K562 (cell line): ENCODE results near the gene C10orf105. TPM values are rescaled to one million over a fixed set of nuclear protein-coding genes. Genes with fewer than 3 reads are reported as not detected.

Experiments used
- ARHGAP35 ChIP-seq: fragments of 450-650 bp; IDR thresholded peaks from 2 replicates; pipeline ENCODE4 v1.6.1; 2018; ENCODE audit not compliant: partially characterized antibody
- CCAR2 ChIP-seq: fragments of 200-400 bp; formaldehyde crosslinking; IDR thresholded peaks from 2 replicates; pipeline ENCODE4 v1.6.1; 2017; ENCODE audit warnings: mild to moderate bottlenecking, low read depth, low read length
- CGGBP1 ChIP-seq: fragments of 250-450 bp; sonication (Bioruptor Pico); IDR thresholded peaks from 2 replicates; pipeline ENCODE4 v1.9.0; 2021; ENCODE audit warnings: mild to moderate bottlenecking
- CREB1 ChIP-seq, 2 experiments: sonication (generic) in 1 of 2; formaldehyde crosslinking in 1 of 2; IDR thresholded peaks; 2 replicates each; pipeline versions ENCODE4 v1.6.1 to v1.8.0; 2012 to 2022; ENCODE audit warnings: inconsistent platforms in 1 of 2, mild to moderate bottlenecking in 1 of 2, missing genetic modification reagents in 1 of 2, moderate library complexity in 1 of 2
- CREB3 ChIP-seq: fragments of 450-650 bp; conservative IDR thresholded peaks from 2 replicates; pipeline ENCODE4 v1.6.1; 2016; ENCODE audit warnings: missing genetic modification characterization, low read depth, mild to moderate bottlenecking, missing compliant biosample characterization, moderate library complexity
- CUX1 ChIP-seq: fragments of 200-800 bp; sonication (Bioruptor generic); IDR thresholded peaks from 2 replicates; pipeline ENCODE4 v1.6.1; 2016; ENCODE audit warnings: missing genetic modification characterization, missing compliant biosample characterization
- ETS1 ChIP-seq: conservative IDR thresholded peaks from 2 replicates; pipeline ENCODE4 v1.6.1; 2011; ENCODE audit warnings: low read depth, mild to moderate bottlenecking, low read length; ENCODE audit not compliant: control insufficient read depth
- HBP1 ChIP-seq: fragments of 450-650 bp; formaldehyde crosslinking; IDR thresholded peaks from 2 replicates; pipeline ENCODE4 v1.4.0; 2022; ENCODE audit warnings: missing genetic modification characterization
- HSF4 ChIP-seq: fragments of 250-450 bp; sonication (Bioruptor Pico); IDR thresholded peaks from 2 replicates; pipeline ENCODE4 v2.1.2; 2022; ENCODE audit warnings: mild to moderate bottlenecking, moderate library complexity, borderline replicate concordance
- MEF2D ChIP-seq: conservative IDR thresholded peaks from 2 replicates; pipeline ENCODE4 v1.6.1; 2016; ENCODE audit warnings: low read depth, missing genetic modification characterization, missing compliant biosample characterization
- NBN ChIP-seq: fragments of 450-650 bp; IDR thresholded peaks from 2 replicates; pipeline ENCODE4 v1.6.1; 2016; ENCODE audit warnings: low read depth, mild to moderate bottlenecking
- PML ChIP-seq: IDR thresholded peaks from 2 replicates; pipeline ENCODE4 v1.6.1; 2012; ENCODE audit warnings: low read length, inconsistent platforms
- POLR2B ChIP-seq: fragments of 450-650 bp; IDR thresholded peaks from 2 replicates; pipeline ENCODE4 v1.6.1; 2018; ENCODE audit warnings: low read depth; ENCODE audit not compliant: partially characterized antibody
- SMAD3 ChIP-seq: fragments of 450-650 bp; formaldehyde crosslinking; conservative IDR thresholded peaks from 2 replicates; pipeline ENCODE4 v1.4.0; 2020; ENCODE audit warnings: mild to moderate bottlenecking
- USF2 ChIP-seq: sonication (generic); formaldehyde crosslinking; IDR thresholded peaks from 2 replicates; pipeline ENCODE4 v1.5.0; 2020; ENCODE audit warnings: missing genetic modification reagents
- WHSC1 ChIP-seq: IDR thresholded peaks from one replicate; pipeline ENCODE4 v1.6.1; 2012; ENCODE audit warnings: low read length, control low read depth, inconsistent platforms
- polyA plus RNA-seq, 8 experiments: library from polyadenylated mRNA; depleted of rRNA in 4 of 8; stranded (reverse) in 5 of 8; unstranded in 3 of 8; fragments of >200 nt; fragmentation: Nextera tagmentation in 2 of 8; fragmentation: Illumina TruSeq in 1 of 8; extraction: Ambion mirVana in 2 of 8; extraction: Trizol in 1 of 8; gene quantifications; 2 replicates each; pipeline versions ENCODE4 v1.2.1 to v1.2.3, GENCODE V29; 2011 to 2014; ENCODE audit warnings: inconsistent platforms in 1 of 8, missing spikeins in 1 of 8
- total RNA-seq, 7 experiments: library from RNA; depleted of rRNA in 6 of 7; stranded (reverse); fragments of >200 nt in 6 of 7; fragmentation: Illumina TruSeq in 2 of 7; extraction: Trizol in 2 of 7; gene quantifications; 2 replicates each; pipeline versions ENCODE4 v1.2.1 to v1.2.3, GENCODE V29; 2011 to 2021; ENCODE audit warnings: low replicate concordance in 1 of 7

Gene C10orf105
- total and polyA plus RNA-seq, 9 of the 15 experiments (the other 6 are each of a cell fraction or from before 2014, with no cell fraction given): 0.03 to 0.25 (median 0.04) TPM; not detected in 3

- peak; percentile 64; the same call in 1 of the 2 replicates for TF ChIP-seq CUX1
- no peak for TF ChIP-seq POLR2B
- TF ChIP-seq NBN: peak; percentile 63; the same call in 1 of the 2 replicates
- 0 out of 2 replicates have a peak, but pooled peaks have one; percentile 34 for TF ChIP-seq MEF2D
- no peak for TF ChIP-seq CGGBP1 (CRISPR knock-in tag)
- peak; percentile 42 for TF ChIP-seq CREB3
- TF ChIP-seq PML: no peak
- TF ChIP-seq CCAR2: no peak
- TF ChIP-seq HBP1 (CRISPR knock-in tag): peak; percentile 8; the same call in 1 of the 2 replicates
- TF ChIP-seq WHSC1: no peak
- no peak for TF ChIP-seq HSF4 (CRISPR knock-in tag)
- TF ChIP-seq CREB1 (IDR thresholded peaks at IDR 0.05): no peak
- 0 out of 2 replicates have a peak, but pooled peaks have one; percentile 15 for TF ChIP-seq CREB1 (CRISPR knock-in tag; IDR thresholded peaks at IDR 0.05)
- TF ChIP-seq ARHGAP35: no peak
- no peak; the same call in 1 of the 2 replicates for TF ChIP-seq ETS1
- peak; percentile 49; the same call in 1 of the 2 replicates for TF ChIP-seq USF2 (CRISPR knock-in tag)
- TF ChIP-seq SMAD3 (CRISPR knock-in tag): peak; percentile 57; the same call in 1 of the 2 replicates
Observed at GRCh38 chr10:71746344-71747037, 26.9 kb upstream of the C10orf105 start (continued).
